Activated CD4-positive, alpha-beta T cell treated with anti-CD3 and anti-CD28 coated beads for 48 hours (primary cell): ENCODE measurements around the gene SSH3.
A peak's percentile ranks its signal among the peaks of the same experiment; 100 is the strongest.
"Not testable (repeated sequence)": the region's sequence is repeated elsewhere in the genome, so short reads cannot be mapped to it uniquely, and the experiment has no call there.

ENCODE experiments used
- DNase-seq: peaks from one replicate; pipeline ENCODE4 v3.0.0-alpha.2; 2020

Gene SSH3

GRCh38 chr11:67314218-67314617 is 10.9 kb downstream of the SSH3 start:
- no peak for DNase-seq

- DNase-seq: no peak
Observed at GRCh38 chr11:67315325-67315909, 12.1 kb downstream of the SSH3 start.

GRCh38 chr11:67316882-67317204 is 13.5 kb downstream of the SSH3 start:
- DNase-seq: no peak

GRCh38 chr11:67317205-67317887 is 14.0 kb downstream of the SSH3 start:
- peak; percentile 99 for DNase-seq

GRCh38 chr11:67317888-67318555 is 14.7 kb downstream of the SSH3 start:
- DNase-seq: peak; percentile 32

- DNase-seq: not testable (repeated sequence)
Observed at GRCh38 chr11:67318876-67319275, 15.5 kb downstream of the SSH3 start.

GRCh38 chr11:67320011-67320410 is 16.7 kb downstream of the SSH3 start:
- DNase-seq: no peak

GRCh38 chr11:67320691-67321090 is 17.4 kb downstream of the SSH3 start:
- no peak for DNase-seq

- DNase-seq: no peak
Observed at GRCh38 chr11:67321313-67321871, 18.1 kb downstream of the SSH3 start.

- no peak for DNase-seq
Observed at GRCh38 chr11:67322049-67322448, 18.7 kb downstream of the SSH3 start.

- no peak for DNase-seq
Observed at GRCh38 chr11:67323526-67323925, 20.2 kb downstream of the SSH3 start.

- no peak for DNase-seq
Observed at GRCh38 chr11:67332081-67332691, 28.9 kb downstream of the SSH3 start.

GRCh38 chr11:67337257-67337656 is 33.9 kb downstream of the SSH3 start:
- no peak for DNase-seq

GRCh38 chr11:67344264-67344663 is 40.9 kb downstream of the SSH3 start:
- peak; percentile 35 for DNase-seq

- no peak for DNase-seq
Observed at GRCh38 chr11:67345247-67345919, 42.1 kb downstream of the SSH3 start.

GRCh38 chr11:67345920-67346819 is 42.8 kb downstream of the SSH3 start:
- peak; percentile 37 for DNase-seq

- DNase-seq: no peak
Observed at GRCh38 chr11:67347964-67348749, 44.8 kb downstream of the SSH3 start.

- no peak for DNase-seq
Observed at GRCh38 chr11:67349036-67349435, 45.7 kb downstream of the SSH3 start.

GRCh38 chr11:67349457-67349856 is 46.1 kb downstream of the SSH3 start:
- DNase-seq: no peak

- no peak for DNase-seq
Observed at GRCh38 chr11:67349928-67350465, 46.7 kb downstream of the SSH3 start.
